HEK293 (cell line): ENCODE results near the gene AP5S1.
A peak's percentile ranks its signal among the peaks of the same experiment; 100 is the strongest.

Experiments
- CTCF ChIA-PET: fragments of 350-600 bp; formaldehyde crosslinking; extraction: SDS; loops from one replicate; lab custom pipeline; 2021; ENCODE audit warnings: antibody characterized with exemption; lab: Yijun Ruan, JAX
- POLR2A ChIA-PET: fragments of 300-600 bp; formaldehyde crosslinking; extraction: SDS; loops from one replicate; lab custom pipeline; 2020; ENCODE audit warnings: antibody characterized with exemption, inconsistent platforms; lab: Yijun Ruan, JAX
- H3K27ac ChIP-seq: fragments of 200-500 bp; sonication (Bioruptor generic); 2 replicates; pipeline ENCODE4 v1.5.1; 2014; ENCODE audit warnings: low read depth, low read length, control low read depth, inconsistent platforms; ENCODE audit errors: extremely low read depth
- H3K36me3 ChIP-seq, 2 experiments: fragments of 200-500 bp in 1 of 2; sonication (Bioruptor generic) in 1 of 2; 1 replicate in 1 of 2; 2 replicates in 1 of 2; pipeline ENCODE4 v1.5.1; 2014 to 2017; ENCODE audit warnings: inconsistent platforms in 2 of 2, low read length in 2 of 2; ENCODE audit not compliant: control insufficient read depth in 2 of 2, insufficient read depth in 1 of 2
- H3K4me1 ChIP-seq: fragments of 200-500 bp; sonication (Bioruptor generic); 2 replicates; pipeline ENCODE4 v1.5.1; 2014; ENCODE audit warnings: mild to moderate bottlenecking, low read length, inconsistent platforms; ENCODE audit not compliant: control insufficient read depth, insufficient read depth
- H3K4me3 ChIP-seq: 2 replicates; pipeline ENCODE4 v1.5.1; 2011; ENCODE audit warnings: low read depth, mild to moderate bottlenecking, control low read depth, low read length, moderate library complexity
- H3K9me3 ChIP-seq: fragments of 200-500 bp; sonication (Bioruptor generic); 2 replicates; pipeline ENCODE4 v1.5.1; 2014; ENCODE audit warnings: low read depth, low read length, inconsistent platforms; ENCODE audit not compliant: control insufficient read depth, insufficient read depth
- IKZF3 ChIP-seq: fragments of 450-650 bp; IDR thresholded peaks from 2 replicates; pipeline ENCODE4 v1.5.0; 2018; ENCODE audit warnings: missing biosample characterization, mild to moderate bottlenecking, missing genetic modification characterization, moderate library complexity
- KLF1 ChIP-seq: fragments of 450-650 bp; formaldehyde crosslinking; IDR thresholded peaks from 2 replicates; pipeline ENCODE4 v1.5.1; 2016; ENCODE audit warnings: missing biosample characterization, missing genetic modification characterization
- KLF16 ChIP-seq: fragments of 450-650 bp; formaldehyde crosslinking; IDR thresholded peaks from 2 replicates; pipeline ENCODE4 v1.5.1; 2017; ENCODE audit warnings: missing biosample characterization, missing genetic modification characterization
- KLF7 ChIP-seq: fragments of 450-650 bp; formaldehyde crosslinking; IDR thresholded peaks from 2 replicates; pipeline ENCODE4 v1.5.1; 2016; ENCODE audit warnings: missing biosample characterization, missing genetic modification characterization, borderline replicate concordance
- SCRT2 ChIP-seq: fragments of 450-650 bp; formaldehyde crosslinking; IDR thresholded peaks from 2 replicates; pipeline ENCODE4 v1.5.1; 2016; ENCODE audit warnings: missing biosample characterization, missing genetic modification characterization
- SP2 ChIP-seq: fragments of 450-650 bp; formaldehyde crosslinking; IDR thresholded peaks from 2 replicates; pipeline ENCODE4 v1.5.1; 2016; ENCODE audit warnings: missing biosample characterization, missing genetic modification characterization
- SP3 ChIP-seq: fragments of 450-650 bp; formaldehyde crosslinking; IDR thresholded peaks from 2 replicates; pipeline ENCODE4 v1.5.1; 2016; ENCODE audit warnings: missing biosample characterization, missing genetic modification characterization
- ZBTB1 ChIP-seq: fragments of 450-650 bp; formaldehyde crosslinking; IDR thresholded peaks from 2 replicates; pipeline ENCODE4 v1.5.1; 2016; ENCODE audit warnings: missing biosample characterization, missing genetic modification characterization
- ZNF324 ChIP-seq: fragments of 450-650 bp; formaldehyde crosslinking; IDR thresholded peaks from 2 replicates; pipeline ENCODE4 v1.5.1; 2016; ENCODE audit warnings: missing biosample characterization, missing genetic modification characterization
- ZNF37A ChIP-seq: fragments of 450-650 bp; IDR thresholded peaks from 2 replicates; pipeline ENCODE4 v1.5.1; 2018; ENCODE audit warnings: missing biosample characterization, missing genetic modification characterization
- ZNF560 ChIP-seq: fragments of 450-650 bp; formaldehyde crosslinking; IDR thresholded peaks from 2 replicates; pipeline ENCODE4 v1.5.1; 2017; ENCODE audit warnings: missing biosample characterization, missing genetic modification characterization, borderline replicate concordance
- ZNF677 ChIP-seq: fragments of 450-650 bp; IDR thresholded peaks from 2 replicates; pipeline ENCODE4 v1.5.0; 2018; ENCODE audit warnings: missing biosample characterization, mild to moderate bottlenecking, missing genetic modification characterization, moderate library complexity
- ZNF830 ChIP-seq: fragments of 450-650 bp; IDR thresholded peaks from 2 replicates; pipeline ENCODE4 v1.5.0; 2018; ENCODE audit warnings: missing biosample characterization, missing genetic modification characterization, low read depth, mild to moderate bottlenecking, moderate library complexity
- ZSCAN30 ChIP-seq: fragments of 450-650 bp; IDR thresholded peaks from 2 replicates; pipeline ENCODE4 v1.5.1; 2018; ENCODE audit warnings: missing biosample characterization, mild to moderate bottlenecking, missing genetic modification characterization, moderate library complexity
- ZXDB ChIP-seq: fragments of 450-650 bp; formaldehyde crosslinking; IDR thresholded peaks from 2 replicates; pipeline ENCODE4 v1.5.1; 2016; ENCODE audit warnings: missing biosample characterization, missing genetic modification characterization
- TF ChIP-seq, protein P1 (sequence below): fragments of 450-650 bp; formaldehyde crosslinking; IDR thresholded peaks from 2 replicates; pipeline ENCODE4 v1.5.1; 2016; ENCODE audit warnings: missing biosample characterization, missing genetic modification characterization
- TF ChIP-seq, protein P2 (sequence below): fragments of 450-650 bp; formaldehyde crosslinking; IDR thresholded peaks from 2 replicates; pipeline ENCODE4 v1.5.1; 2016; ENCODE audit warnings: missing biosample characterization, missing genetic modification characterization
- TF ChIP-seq, protein P3 (sequence below): fragments of 450-650 bp; formaldehyde crosslinking; IDR thresholded peaks from 2 replicates; pipeline ENCODE4 v1.5.1; 2016; ENCODE audit warnings: missing biosample characterization, missing genetic modification characterization
- TF ChIP-seq, protein P4 (sequence below): fragments of 450-650 bp; formaldehyde crosslinking; IDR thresholded peaks from 2 replicates; pipeline ENCODE4 v1.5.1; 2016; ENCODE audit warnings: missing biosample characterization, missing genetic modification characterization
- TF ChIP-seq, protein P5 (sequence below): fragments of 450-650 bp; formaldehyde crosslinking; IDR thresholded peaks from 2 replicates; pipeline ENCODE4 v1.5.1; 2017; ENCODE audit warnings: missing biosample characterization, mild to moderate bottlenecking, missing genetic modification characterization, moderate library complexity

AP5S1 gene

DNA sequence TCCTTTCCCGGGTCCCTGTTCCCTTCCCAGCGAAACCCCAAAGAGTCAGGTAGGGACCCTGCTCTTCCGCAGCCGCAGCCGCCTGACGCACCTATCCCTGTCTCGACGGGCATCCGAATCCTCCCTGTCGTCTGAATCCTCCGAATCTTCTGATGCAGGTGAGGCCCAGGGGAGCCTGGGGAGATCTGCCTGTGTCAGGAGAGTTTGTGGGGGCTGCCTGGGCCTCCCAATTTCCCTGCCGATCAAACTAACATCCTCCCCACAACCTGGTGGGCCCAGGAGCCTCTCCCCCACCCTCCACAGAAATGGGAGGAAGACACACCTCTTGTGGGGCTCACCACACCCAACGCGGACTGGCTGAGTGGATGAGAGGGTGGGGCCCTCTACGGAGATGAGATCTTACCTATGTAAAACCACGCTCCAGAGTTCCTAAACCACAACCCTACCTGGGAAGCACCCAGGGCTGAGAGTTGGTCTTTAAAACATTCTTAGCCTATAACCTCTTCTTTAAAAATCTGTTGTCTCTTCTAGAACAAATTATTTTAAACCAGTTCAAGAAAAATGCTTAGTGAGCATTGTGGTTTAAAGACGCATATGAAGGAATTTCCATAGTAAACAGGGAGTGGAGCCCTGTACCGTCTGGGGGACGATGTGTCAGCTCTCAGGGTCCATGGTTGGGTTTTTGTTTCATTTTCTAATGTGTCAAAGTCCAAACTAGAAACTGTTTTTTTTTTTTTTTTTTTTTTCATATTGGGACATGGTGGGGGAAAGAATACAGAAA is 22.6 kb upstream of the AP5S1 start (continued):
- no peak for TF ChIP-seq ZNF560 (tag by site-specific recombination)
- TF ChIP-seq ZSCAN30 (tag by site-specific recombination), result no peak
- peak; percentile 92 for TF ChIP-seq KLF1 (tag by site-specific recombination)
- 0 out of 2 replicates have a peak, but pooled peaks have one; percentile 17 for TF ChIP-seq SP2 (tag by site-specific recombination)
- TF ChIP-seq, protein P1, sequence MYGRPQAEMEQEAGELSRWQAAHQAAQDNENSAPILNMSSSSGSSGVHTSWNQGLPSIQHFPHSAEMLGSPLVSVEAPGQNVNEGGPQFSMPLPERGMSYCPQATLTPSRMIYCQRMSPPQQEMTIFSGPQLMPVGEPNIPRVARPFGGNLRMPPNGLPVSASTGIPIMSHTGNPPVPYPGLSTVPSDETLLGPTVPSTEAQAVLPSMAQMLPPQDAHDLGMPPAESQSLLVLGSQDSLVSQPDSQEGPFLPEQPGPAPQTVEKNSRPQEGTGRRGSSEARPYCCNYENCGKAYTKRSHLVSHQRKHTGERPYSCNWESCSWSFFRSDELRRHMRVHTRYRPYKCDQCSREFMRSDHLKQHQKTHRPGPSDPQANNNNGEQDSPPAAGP (tag by site-specific recombination), result no peak
- TF ChIP-seq SP3 (tag by site-specific recombination), result peak; percentile 21
- TF ChIP-seq, protein P2, sequence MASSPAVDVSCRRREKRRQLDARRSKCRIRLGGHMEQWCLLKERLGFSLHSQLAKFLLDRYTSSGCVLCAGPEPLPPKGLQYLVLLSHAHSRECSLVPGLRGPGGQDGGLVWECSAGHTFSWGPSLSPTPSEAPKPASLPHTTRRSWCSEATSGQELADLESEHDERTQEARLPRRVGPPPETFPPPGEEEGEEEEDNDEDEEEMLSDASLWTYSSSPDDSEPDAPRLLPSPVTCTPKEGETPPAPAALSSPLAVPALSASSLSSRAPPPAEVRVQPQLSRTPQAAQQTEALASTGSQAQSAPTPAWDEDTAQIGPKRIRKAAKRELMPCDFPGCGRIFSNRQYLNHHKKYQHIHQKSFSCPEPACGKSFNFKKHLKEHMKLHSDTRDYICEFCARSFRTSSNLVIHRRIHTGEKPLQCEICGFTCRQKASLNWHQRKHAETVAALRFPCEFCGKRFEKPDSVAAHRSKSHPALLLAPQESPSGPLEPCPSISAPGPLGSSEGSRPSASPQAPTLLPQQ, result peak; percentile 85

DNA sequence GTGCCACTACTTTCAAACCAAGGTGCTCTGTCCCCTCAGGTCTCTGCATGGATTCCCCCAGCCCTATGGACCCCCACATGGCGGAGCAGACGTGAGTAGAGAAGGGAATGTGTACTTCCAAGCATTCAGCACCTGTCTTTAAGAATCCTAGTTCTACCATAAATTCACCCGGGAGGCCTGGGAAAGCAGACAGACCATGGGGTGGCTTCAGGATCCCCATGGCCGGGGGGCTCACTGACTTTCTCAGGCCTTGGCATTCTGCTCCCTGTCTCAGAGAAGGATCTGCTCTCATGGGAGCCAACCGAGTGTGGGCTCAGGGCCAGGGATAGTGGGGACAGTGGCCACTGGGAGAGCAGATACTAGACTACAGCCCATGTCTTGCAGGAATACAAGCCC is 22.0 kb upstream of the AP5S1 start:
- Histone ChIP-seq H3K36me3 (peaks cover 14 to 61% of the 10 kb centered on the region in 2 experiments), H3K9me3 (no peaks in the 10 kb centered on the region), H3K4me3 (no peak overlapping the region), H3K27ac (no peak overlapping the region), H3K4me1 (peaks cover 12% of the 10 kb centered on the region)
- POLR2A ChIA-PET, result interaction anchor here (0.7 kb wide), 1 partner anchor 10 kb away, joined by 4 read pairs; no protein-coding TSS in a partner anchor
- CTCF ChIA-PET, result no interaction called here
- no peak for TF ChIP-seq KLF7 (tag by site-specific recombination)
- no peak for TF ChIP-seq KLF16 (tag by site-specific recombination)
- no peak for TF ChIP-seq ZNF324
- TF ChIP-seq, protein P3, sequence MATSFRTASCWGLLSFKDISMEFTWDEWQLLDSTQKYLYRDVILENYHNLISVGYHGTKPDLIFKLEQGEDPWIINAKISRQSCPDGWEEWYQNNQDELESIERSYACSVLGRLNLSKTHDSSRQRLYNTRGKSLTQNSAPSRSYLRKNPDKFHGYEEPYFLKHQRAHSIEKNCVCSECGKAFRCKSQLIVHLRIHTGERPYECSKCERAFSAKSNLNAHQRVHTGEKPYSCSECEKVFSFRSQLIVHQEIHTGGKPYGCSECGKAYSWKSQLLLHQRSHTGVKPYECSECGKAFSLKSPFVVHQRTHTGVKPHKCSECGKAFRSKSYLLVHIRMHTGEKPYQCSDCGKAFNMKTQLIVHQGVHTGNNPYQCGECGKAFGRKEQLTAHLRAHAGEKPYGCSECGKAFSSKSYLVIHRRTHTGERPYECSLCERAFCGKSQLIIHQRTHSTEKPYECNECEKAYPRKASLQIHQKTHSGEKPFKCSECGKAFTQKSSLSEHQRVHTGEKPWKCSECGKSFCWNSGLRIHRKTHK (tag by site-specific recombination), result no peak
- no peak for TF ChIP-seq ZNF677 (tag by site-specific recombination)
- no peak for TF ChIP-seq ZNF37A (tag by site-specific recombination)
- TF ChIP-seq ZXDB, result no peak
- TF ChIP-seq, protein P4, sequence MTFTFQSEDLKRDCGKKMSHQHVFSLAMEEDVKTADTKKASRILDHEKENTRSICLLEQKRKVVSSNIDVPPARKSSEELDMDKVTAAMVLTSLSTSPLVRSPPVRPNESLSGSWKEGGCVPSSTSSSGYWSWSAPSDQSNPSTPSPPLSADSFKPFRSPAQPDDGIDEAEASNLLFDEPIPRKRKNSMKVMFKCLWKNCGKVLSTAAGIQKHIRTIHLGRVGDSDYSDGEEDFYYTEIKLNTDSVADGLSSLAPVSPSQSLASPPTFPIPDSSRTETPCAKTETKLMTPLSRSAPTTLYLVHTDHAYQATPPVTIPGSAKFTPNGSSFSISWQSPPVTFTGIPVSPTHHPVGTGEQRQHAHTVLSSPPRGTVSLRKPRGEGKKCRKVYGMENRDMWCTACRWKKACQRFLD (tag by site-specific recombination), result no peak
- TF ChIP-seq SCRT2 (tag by site-specific recombination), result no peak
- no peak for TF ChIP-seq ZBTB1 (tag by site-specific recombination)
- TF ChIP-seq ZNF830 (tag by site-specific recombination), result no peak

DNA sequence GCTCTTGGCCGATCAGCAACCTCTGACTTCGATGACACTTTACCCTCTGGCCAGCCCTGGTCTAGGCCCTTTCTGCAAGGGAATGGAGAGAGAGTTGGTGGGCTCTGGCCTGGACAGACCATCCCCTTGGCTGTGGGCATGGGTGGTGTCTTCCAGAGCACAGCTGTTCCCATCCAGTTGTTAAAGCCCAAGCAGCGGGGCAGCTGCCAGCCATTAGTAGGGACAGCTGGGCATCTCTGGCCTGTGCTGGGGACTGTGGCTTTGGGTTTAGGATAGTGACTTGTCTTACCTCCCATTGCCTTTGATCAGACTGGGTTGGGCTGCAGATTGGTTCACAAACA is 21.5 kb upstream of the AP5S1 start:
- Histone ChIP-seq H3K4me3 (no peak overlapping the region), H3K36me3 (peaks cover 19 to 66% of the 10 kb centered on the region in 2 experiments), H3K9me3 (no peaks in the 10 kb centered on the region), H3K27ac (no peak overlapping the region), H3K4me1 (peaks cover 12% of the 10 kb centered on the region)
- POLR2A ChIA-PET, result no interaction called here
- no peak for TF ChIP-seq IKZF3 (tag by site-specific recombination)
- TF ChIP-seq, protein P5, sequence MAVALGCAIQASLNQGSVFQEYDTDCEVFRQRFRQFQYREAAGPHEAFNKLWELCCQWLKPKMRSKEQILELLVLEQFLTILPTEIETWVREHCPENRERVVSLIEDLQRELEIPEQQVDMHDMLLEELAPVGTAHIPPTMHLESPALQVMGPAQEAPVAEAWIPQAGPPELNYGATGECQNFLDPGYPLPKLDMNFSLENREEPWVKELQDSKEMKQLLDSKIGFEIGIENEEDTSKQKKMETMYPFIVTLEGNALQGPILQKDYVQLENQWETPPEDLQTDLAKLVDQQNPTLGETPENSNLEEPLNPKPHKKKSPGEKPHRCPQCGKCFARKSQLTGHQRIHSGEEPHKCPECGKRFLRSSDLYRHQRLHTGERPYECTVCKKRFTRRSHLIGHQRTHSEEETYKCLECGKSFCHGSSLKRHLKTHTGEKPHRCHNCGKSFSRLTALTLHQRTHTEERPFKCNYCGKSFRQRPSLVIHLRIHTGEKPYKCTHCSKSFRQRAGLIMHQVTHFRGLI (tag by site-specific recombination), result 0 out of 2 replicates have a peak, but pooled peaks have one; percentile 21
- CTCF ChIA-PET, result interaction anchor here (0.6 to 0.9 kb wide), 2 partner anchors 21 to 57 kb away, joined by 6 read pairs; partner anchors contain the start of gene AP5S1
